NOMO-1 treated with dmso at 0.1 percent for 144 hours (cell line): ENCODE measurements around the gene ALPI.
"Not testable (repeated sequence)": the region's sequence is repeated elsewhere in the genome, so short reads cannot be mapped to it uniquely, and the experiment has no call there.

Experiments
- DNase-seq: peaks from one replicate; lab custom pipeline; 2025; ENCODE audit not compliant: unreplicated experiment; lab: John Stamatoyannopoulos, UW

Gene ALPI

DNA sequence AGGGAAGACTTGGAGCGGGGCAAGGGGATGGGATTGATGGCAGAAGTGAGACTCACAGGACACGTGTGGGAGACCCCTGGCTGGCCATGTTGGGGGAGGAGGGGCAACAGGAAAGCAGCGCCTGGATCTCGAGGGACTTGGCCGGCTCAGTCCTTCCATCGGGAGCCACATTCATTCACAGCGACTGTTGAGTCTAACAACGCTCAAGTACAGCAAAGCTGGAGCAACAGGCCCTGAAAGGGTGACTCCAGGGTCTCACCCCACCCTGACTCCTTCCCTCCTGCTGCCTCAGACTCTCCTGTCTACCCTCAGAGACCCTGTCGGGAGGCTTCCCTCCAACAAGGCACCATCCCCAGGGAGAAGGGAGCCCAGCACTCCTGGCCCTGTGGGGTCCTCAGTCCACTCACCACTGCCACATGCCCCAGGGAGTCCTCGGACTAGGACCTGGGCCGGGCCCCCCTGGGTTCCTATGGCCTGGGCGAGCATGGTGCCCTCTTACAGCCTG is 14.8 kb upstream of the ALPI start:
- no peak for DNase-seq

DNA sequence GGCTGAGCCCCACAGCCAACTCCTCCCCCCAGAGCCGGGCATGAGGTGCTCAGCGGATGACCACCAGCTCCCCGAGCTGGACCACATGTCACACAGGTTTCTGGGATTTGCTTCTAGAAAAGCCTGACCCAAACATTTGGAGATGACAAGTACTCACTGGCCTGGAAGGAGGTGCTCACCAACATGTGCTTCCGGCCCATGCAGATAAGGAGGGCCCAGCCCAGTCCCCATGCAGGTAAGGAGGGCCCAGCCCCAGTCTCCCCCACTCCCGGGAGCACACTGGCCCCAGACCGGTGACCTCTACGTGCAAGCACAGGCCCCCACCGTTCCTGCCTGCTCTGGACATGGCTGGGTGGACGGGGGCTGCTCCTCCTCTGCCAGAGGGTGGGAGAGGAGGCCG is 14.0 kb upstream of the ALPI start:
- not testable (repeated sequence) for DNase-seq

GRCh38 chr2:232442431-232442830 is 13.5 kb upstream of the ALPI start:
- DNase-seq: not testable (repeated sequence)

GRCh38 chr2:232443047-232443446 is 12.9 kb upstream of the ALPI start:
- DNase-seq: not testable (repeated sequence)

DNA sequence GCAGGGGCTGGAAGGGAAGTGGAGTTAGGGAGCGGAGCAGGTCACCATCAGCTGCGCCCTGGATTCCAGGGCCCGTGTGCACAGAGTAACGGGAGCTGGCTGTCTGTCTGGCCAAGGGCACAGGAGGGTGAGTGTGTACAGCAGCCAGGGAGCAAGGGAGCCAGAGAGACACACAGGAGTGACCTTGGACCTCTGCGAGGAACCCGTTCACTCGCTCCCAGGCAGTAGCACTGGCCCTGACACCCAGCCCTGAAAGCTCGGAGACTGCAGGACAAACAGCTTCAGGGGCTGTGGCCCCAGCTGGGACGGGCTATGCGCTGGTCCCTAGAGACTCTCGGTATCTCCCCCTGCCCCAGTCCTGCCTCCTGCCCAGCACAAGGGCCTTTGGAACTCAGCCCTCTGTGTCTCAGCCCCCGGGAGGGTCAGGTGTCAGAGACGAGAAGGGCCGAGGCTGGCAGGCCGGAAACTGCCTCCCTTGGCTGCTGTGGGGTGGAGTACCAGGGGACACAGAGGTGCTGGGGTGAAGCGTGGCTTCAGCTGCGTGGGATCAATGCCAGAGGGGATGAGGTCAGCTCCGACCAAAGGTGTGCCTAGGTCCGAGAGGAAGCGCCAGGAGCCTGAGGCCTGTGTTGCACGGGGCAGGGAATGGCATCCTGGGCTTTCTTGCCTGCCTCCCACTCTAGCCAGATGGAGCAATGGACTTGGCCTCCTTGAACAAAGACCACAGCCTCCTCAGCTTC is 12.1 kb upstream of the ALPI start:
- DNase-seq: not testable (repeated sequence)

DNA sequence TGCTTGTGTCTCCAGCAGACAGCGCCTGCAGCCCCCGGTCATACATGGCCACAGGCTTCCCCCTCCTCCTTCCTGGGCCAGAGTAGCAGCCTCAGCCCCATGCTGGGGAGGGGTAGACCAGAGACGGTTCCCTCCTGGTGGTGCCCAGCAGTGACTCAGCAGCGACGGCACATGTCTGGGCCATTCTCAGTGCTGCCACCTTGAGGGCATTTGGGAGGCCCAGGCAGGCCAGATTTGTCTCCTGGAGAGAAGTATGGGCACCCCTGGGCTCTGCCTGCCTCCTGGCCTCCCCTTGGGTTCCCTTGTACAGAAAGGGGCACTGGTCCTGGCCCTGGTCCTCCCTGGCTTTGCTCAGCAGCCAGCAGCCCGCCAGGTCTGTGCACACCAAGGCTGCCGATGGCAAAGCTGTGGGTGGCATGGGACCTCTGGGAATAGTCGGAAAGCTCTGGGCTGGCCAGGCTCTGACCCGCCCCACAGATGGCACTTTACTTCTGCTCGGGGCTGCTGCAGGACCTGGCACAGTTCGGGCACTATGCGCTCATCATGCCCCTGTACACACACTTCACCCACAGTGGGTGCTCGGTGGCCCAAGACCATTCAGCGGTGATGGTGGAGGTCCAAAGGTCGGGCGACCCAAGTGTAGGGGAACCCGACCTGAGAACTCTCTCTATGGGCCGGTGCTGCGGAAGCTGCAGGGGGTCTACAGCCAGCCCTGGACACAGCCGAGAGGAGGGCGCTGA is 11.4 kb upstream of the ALPI start:
- peak; percentile 15 for DNase-seq

- not testable (repeated sequence) for DNase-seq
Measured at GRCh38 chr2:232445149-232445885, 10.6 kb upstream of the ALPI start.

- DNase-seq: not testable (repeated sequence)
Measured at GRCh38 chr2:232446266-232446777, 9.6 kb upstream of the ALPI start.

DNA sequence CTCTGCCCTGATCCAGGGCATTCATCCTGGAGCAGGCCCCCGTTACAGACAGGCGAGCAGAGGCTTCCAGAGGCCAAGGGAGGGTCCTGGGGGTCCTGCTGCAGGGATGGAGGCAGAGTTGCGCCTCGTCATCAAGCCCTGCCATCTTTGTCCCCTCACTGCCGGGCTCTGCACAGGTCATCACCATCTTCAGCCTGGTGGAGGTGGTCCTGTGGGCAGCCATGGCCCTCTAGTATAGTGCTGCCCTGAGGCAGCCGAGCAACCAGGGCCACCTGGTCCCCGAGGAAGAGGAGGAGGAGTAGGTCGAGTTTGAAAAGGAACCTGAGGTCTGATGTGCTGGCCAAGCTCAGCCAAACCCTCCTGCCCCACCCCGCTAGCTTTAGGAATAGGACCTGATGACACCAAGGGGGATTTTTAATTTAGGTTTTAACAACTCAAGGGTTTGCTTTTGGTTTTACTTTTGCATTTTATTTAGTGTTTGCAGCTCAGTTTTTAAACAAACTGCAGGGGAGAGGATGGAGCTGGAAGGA is 8.8 kb upstream of the ALPI start:
- DNase-seq: no peak

DNA sequence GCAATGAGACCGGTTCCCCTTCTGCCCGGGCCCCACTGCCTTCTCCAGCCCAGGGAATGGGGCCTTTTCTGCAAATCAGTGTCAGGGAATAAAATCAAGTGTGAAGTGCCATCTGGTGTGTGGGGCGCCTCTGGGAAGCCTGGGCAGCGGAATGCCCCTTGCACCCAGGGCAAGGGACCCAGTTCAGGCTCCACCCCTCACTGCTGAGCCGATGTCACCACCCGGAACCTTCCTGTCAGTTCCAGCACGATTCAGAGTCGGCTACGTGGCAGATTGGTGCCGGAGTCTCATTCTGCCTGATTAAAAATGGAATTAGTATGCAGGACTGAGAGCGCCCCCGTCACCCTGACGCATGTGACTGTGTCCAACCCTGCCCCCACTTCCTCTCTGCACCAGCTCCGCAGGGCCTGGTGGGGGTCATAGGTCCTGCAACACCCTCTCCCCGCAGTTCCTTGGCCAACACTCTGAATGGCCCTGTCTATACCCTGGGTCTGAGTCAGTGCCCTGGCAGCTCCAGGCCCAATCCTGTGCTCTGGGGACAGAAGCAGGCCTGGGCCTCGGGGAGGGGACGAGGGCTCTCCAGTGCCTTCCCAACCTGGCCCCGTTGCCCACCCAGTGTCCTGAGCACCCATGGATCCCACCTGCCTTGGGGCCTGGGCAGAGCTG is 8.2 kb upstream of the ALPI start:
- no peak for DNase-seq

GRCh38 chr2:232448304-232448690 is 7.7 kb upstream of the ALPI start:
- DNase-seq: no peak

- DNase-seq: no peak
Measured at GRCh38 chr2:232449964-232450363, 6.0 kb upstream of the ALPI start.

DNA sequence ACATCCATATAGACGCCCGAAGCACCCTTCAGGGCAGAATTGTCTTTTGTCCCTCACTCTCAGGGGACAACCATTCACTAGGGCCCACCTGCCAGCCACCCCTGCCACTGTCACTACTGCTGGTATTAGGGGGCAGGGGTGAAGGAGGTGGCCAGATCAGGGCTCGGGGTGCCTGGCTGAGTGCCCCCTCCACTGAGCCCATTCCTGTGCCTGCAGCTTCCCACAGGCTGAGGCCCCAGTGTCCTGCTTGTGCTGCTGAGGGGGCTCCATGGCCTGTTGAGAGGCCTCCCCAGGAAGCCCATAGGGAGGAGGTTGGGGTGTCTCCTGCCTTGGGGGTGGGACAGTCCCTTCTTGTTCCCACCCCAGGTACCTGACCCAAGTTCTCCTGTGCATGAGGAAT is 4.3 kb upstream of the ALPI start:
- DNase-seq: not testable (repeated sequence)

DNA sequence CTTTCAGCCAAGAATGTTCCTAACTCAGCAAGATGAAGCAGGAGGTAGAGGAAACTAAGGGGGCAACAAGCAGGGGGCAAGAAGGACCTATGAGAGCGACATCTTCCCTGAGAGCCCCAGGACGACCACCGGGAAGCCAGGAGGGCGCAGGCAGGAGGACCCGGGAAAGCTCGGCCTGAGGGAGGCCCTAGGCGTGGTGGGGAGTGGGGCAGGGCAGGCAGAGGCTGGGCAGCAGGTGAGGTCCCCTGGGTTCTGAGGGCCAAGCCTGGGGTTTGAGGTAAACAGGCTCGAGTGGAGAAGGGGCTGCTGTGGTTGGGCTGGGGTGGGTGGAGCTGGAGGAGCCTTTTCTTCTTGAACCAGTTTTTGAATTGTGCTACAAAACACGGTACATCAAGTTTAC is 1.3 kb upstream of the ALPI start:
- DNase-seq: no peak

DNA sequence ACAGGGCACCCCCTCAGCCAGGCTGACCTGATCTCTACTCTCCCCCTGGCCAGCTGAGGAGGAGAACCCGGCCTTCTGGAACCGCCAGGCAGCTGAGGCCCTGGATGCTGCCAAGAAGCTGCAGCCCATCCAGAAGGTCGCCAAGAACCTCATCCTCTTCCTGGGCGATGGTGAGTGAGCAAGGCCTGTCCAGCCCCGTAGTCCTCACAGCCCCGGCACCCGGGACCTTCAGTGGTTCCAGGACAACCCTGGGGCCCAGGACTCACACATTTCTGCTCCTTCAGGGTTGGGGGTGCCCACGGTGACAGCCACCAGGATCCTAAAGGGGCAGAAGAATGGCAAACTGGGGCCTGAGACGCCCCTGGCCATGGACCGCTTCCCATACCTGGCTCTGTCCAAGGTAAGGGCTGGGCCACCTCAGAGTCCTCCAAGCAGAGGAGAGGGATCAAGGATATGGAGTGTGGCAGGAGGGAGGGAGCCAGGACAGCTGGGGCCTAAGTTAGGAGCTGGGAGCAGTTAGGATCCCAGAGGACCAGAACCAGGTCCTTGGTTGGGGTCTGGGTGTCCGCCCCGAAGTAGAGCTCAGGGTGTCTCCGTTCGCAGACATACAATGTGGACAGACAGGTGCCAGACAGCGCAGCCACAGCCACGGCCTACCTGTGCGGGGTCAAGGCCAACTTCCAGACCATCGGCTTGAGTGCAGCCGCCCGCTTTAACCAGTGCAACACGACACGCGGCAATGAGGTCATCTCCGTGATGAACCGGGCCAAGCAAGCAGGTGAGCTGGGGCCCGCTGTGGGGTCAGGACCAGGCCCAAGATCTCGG is 555 bp downstream of the ALPI start:
- no peak for DNase-seq

- DNase-seq: no peak
Measured at GRCh38 chr2:232457121-232458011, 1.4 kb downstream of the ALPI start.

GRCh38 chr2:232458051-232458660 is 2.2 kb downstream of the ALPI start:
- no peak for DNase-seq

- no peak for DNase-seq
Measured at GRCh38 chr2:232458661-232459418, 2.9 kb downstream of the ALPI start.
